Osteoblast (primary cell): ENCODE results near the gene SELENOH. TPM values are rescaled to one million over a fixed set of nuclear protein-coding genes. Genes with fewer than 3 reads are reported as not detected.
A peak's percentile ranks its signal among the peaks of the same experiment; 100 is the strongest.

Source experiments
- DNase-seq: peaks from one replicate; pipeline ENCODE4 v3.0.0; 2011; ENCODE audit warnings: low spot score, mixed read lengths; ENCODE audit not compliant: insufficient read length; ENCODE audit errors: missing footprints
- H2AFZ ChIP-seq: 2 replicates; pipeline ENCODE4 v1.6.0; 2011; ENCODE audit warnings: mild to moderate bottlenecking, low read length
- H3K27ac ChIP-seq: 2 replicates; pipeline ENCODE4 v1.5.1; 2011; ENCODE audit warnings: mild to moderate bottlenecking, low read depth, low read length, moderate library complexity
- H3K27me3 ChIP-seq: 2 replicates; pipeline ENCODE4 v1.6.0; 2012; ENCODE audit warnings: mild to moderate bottlenecking, control low read depth, inconsistent platforms, low read length, moderate library complexity; ENCODE audit not compliant: insufficient read depth
- H3K36me3 ChIP-seq: 2 replicates; pipeline ENCODE4 v1.5.1; 2011; ENCODE audit warnings: mild to moderate bottlenecking, low read length, control low read depth, moderate library complexity; ENCODE audit not compliant: insufficient read depth
- H3K4me1 ChIP-seq: 2 replicates; pipeline ENCODE4 v1.5.1; 2011; ENCODE audit warnings: mild to moderate bottlenecking, low read length, control low read depth, moderate library complexity; ENCODE audit not compliant: insufficient read depth
- H3K4me2 ChIP-seq: 2 replicates; pipeline ENCODE4 v1.6.0; 2011; ENCODE audit warnings: mild to moderate bottlenecking, low read length; ENCODE audit not compliant: insufficient read depth
- H3K4me3 ChIP-seq: fragments of 200-600 bp; sonication (generic); 3 replicates; pipeline ENCODE4 v1.5.1; 2012; ENCODE audit warnings: mild to moderate bottlenecking, low read length, inconsistent platforms; ENCODE audit not compliant: insufficient read depth
- H3K79me2 ChIP-seq: 2 replicates; pipeline ENCODE4 v1.6.0; 2012; ENCODE audit warnings: mild to moderate bottlenecking, low read length, control low read depth, inconsistent platforms; ENCODE audit not compliant: insufficient read depth
- H3K9me3 ChIP-seq: 2 replicates; pipeline ENCODE4 v1.5.1; 2011; ENCODE audit warnings: low read depth, low read length, control low read depth
- H4K20me1 ChIP-seq: 2 replicates; pipeline ENCODE4 v1.6.0; 2012; ENCODE audit warnings: mild to moderate bottlenecking, low read length, control low read depth; ENCODE audit not compliant: insufficient read depth
- CTCF ChIP-seq: IDR thresholded peaks from 2 replicates; pipeline ENCODE4 v1.5.1; 2011; ENCODE audit warnings: mild to moderate bottlenecking, low read depth, low read length, moderate library complexity; ENCODE audit errors: extremely low read depth
- total RNA-seq: library from RNA; depleted of rRNA; stranded (reverse); fragments of >200 nt; gene quantifications from 2 replicates; pipeline ENCODE4 v1.2.3, GENCODE V29; 2012

Gene SELENOH
- total RNA-seq, 1 donor: 68.8 TPM

GRCh38 chr11:57787006-57787604, 45.8 kb downstream of the SELENOH start:
- Histone ChIP-seq H3K4me2 (peak overlapping the region; percentile 36), H4K20me1 (peaks cover 49% of the 10 kb centered on the region)

DNA sequence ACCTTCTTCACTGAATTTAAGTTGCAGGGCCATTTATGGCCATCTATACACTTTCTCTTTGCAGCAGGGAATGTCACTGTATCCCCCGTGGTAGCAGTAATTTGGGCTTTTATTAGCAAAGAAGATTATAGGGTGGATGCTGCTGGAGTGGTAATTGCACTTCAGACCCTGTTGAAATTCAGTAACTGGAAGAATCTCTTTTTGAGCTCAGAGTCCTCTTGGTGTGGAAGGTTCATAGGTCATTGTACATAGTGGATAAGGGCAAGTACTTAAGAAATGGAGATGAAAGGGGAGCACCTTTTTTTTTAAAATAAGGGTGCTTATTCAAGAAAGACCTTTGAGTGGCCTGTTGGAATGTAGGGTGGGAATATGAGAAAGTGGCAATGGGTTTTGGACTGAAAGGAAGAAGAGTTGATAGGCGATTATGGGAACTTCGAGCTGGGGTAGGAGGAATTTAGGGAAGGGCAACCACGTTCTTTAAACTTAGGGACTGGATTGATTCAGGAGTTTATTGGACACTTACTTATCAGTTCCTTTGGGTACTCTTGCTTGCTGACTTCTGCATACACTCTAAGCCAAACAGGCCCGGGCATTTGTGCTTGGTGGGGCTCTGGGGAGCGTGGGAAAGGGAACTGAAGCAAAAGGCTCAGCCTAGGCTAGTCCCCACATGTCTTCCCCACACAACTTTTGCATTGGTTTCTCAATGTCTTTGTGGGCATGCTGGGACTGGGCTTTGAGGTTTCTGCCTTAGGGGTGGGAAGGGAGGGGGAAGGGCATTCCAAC, 46.8 kb downstream of the SELENOH start:
- Histone ChIP-seq H3K4me3 (no peak overlapping the region), H3K27ac (peak overlapping the region; percentile 59), H4K20me1 (peaks cover 52% of the 10 kb centered on the region), H3K79me2 (peaks cover 98% of the 10 kb centered on the region), H3K27me3 (no peaks in the 10 kb centered on the region), H3K4me2 (no peak overlapping the region), H3K36me3 (peaks cover 11% of the 10 kb centered on the region), H3K9me3 (no peaks in the 10 kb centered on the region), H2AFZ (no peak overlapping the region), H3K4me1 (peaks cover 23% of the 10 kb centered on the region)
- no peak for DNase-seq
- TF ChIP-seq CTCF: no peak

More at GRCh38 chr11:57787006-57787604, 45.8 kb downstream of the SELENOH start:
- peaks cover 15% of the 10 kb centered on the region for H3K4me1 ChIP-seq
- TF ChIP-seq CTCF: no peak
- peak overlapping the region; percentile 57 for H3K27ac ChIP-seq
- no peak overlapping the region for H3K4me3 ChIP-seq
- DNase-seq: no peak
- H3K36me3 ChIP-seq: peaks cover 8% of the 10 kb centered on the region
- H3K79me2 ChIP-seq: peaks cover 98% of the 10 kb centered on the region
- H2AFZ ChIP-seq: no peak overlapping the region
- no peaks in the 10 kb centered on the region for H3K9me3 ChIP-seq
- H3K27me3 ChIP-seq: no peaks in the 10 kb centered on the region

DNA sequence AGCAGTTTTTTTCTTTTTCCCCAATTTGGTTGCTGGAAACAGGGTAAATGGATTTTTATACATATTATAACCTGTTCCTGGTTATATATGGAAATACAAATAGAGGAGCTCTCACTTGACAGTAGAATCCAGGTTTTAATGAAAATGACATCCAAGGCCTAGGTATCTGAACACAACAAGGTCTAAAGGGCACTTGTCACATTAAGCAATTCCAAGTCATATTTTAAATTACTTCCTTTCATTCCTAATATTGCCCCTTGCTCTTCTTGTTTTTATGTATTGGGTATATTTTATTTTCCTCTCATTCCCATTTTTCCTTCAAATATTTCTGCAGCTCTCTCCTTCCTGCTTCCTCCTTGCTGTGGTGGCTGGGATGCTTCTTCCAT, 47.4 kb downstream of the SELENOH start:
- no peak for TF ChIP-seq CTCF
- H3K79me2 ChIP-seq: peaks cover 100% of the 10 kb centered on the region
- no peak overlapping the region for H3K27ac ChIP-seq
- DNase-seq: no peak
- H4K20me1 ChIP-seq: peaks cover 57% of the 10 kb centered on the region
- H3K27me3 ChIP-seq: no peaks in the 10 kb centered on the region
- no peak overlapping the region for H2AFZ ChIP-seq
- peaks cover 15% of the 10 kb centered on the region for H3K36me3 ChIP-seq
- no peak overlapping the region for H3K4me2 ChIP-seq
- H3K4me3 ChIP-seq: no peak overlapping the region
- H3K9me3 ChIP-seq: no peaks in the 10 kb centered on the region
- peaks cover 23% of the 10 kb centered on the region for H3K4me1 ChIP-seq

DNA sequence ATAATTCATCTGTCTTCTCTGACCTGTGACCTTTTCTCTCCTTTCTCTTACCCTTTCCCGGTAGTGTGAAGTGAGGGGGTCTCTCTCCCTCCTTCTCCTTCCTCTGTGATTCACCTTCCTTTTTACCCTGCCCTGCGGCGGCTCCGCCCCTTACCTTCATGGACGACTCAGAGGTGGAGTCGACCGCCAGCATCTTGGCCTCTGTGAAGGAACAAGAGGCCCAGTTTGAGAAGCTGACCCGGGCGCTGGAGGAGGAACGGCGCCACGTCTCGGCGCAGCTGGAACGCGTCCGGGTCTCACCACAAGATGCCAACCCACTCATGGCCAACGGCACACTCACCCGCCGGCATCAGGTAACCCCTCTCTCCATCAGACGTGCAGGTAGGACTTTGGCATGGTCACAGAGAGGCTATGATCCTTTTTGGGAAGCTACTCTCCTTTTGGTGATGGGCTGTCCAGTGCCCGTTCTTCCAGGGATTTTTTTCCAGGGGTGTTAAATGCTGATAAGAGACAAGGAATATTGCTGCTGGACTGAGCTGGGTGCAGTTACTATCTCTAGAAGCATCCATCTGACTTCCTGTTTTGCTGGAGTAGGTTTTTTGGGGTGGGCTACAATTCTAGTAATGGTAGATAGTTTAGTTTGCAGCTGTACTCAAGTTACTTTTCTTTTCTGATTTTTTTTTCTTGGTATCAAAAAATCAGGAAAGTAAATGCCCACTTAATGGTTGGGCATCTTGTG, 50.2 kb downstream of the SELENOH start:
- Histone ChIP-seq H3K4me2 (no peak overlapping the region), H3K4me1 (peaks cover 20% of the 10 kb centered on the region), H3K36me3 (peaks cover 37% of the 10 kb centered on the region), H4K20me1 (peaks cover 49% of the 10 kb centered on the region), H2AFZ (no peak overlapping the region), H3K4me3 (no peak overlapping the region), H3K27ac (peak overlapping the region; percentile 57), H3K9me3 (no peaks in the 10 kb centered on the region), H3K79me2 (peaks cover 97% of the 10 kb centered on the region), H3K27me3 (no peaks in the 10 kb centered on the region)
- DNase-seq: no peak
- no peak for TF ChIP-seq CTCF
